SH-SY5Y (cell line): Measurements from ENCODE around the gene SERTAD3.

Source experiments
- GATA2 ChIP-seq: IDR thresholded peaks from 2 replicates; pipeline ENCODE4 v1.6.1; 2011; ENCODE audit warnings: mild to moderate bottlenecking, low read depth, low read length
- GATA3 ChIP-seq: IDR thresholded peaks from 2 replicates; pipeline ENCODE4 v1.6.1; 2011; ENCODE audit warnings: low read depth, mild to moderate bottlenecking, low read length, moderate library complexity

DNA sequence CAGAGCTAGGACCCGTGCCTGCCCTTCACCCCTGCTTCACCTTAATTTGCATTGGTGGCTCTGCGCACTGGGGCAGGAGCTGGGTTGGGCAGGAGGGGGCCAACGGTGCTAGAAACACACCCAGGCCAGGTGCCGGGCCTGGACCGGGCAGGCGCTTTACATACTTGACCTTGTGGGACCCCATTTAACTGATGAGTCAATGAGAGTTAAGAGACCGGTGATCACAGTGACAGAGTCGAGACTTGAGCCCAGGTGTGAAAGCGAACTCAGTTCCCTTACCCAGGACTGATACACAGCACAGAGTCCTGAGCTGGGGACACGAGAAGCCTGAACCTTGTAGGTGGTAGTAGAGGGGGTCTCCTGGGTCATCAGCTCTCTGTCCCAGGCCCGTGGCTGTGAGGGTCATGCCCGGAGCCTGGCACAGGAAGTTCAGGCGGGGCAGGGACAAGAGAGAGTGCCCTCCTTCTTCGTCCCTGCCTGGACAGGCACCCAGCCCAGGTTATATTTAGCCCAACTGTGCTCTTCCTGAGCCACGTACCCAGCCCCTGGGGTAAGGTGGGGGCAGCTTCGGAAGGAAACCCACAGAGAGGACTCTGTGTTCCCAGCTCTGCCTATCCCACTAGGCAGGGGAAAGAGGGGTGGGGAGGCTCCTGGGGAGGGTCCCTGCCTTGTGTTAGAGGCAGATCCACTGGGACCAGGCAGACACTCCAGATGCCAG is 32.9 kb downstream of the SERTAD3 start:
- TF ChIP-seq GATA2 (no peak), GATA3 (no peak)
